AG09309 (cell line): ENCODE results near the gene EAPP.

Experiments used
- DNase-seq: peaks from one replicate; pipeline ENCODE4 v3.0.0-alpha.2; 2010; ENCODE audit warnings: low read depth
- H3K4me3 ChIP-seq: 2 replicates; pipeline ENCODE4 v1.5.1; 2011; ENCODE audit warnings: mild to moderate bottlenecking, low read depth, low read length, moderate library complexity; ENCODE audit not compliant: control insufficient read depth
- CTCF ChIP-seq: IDR thresholded peaks from 2 replicates; pipeline ENCODE4 v1.5.1; 2011; ENCODE audit warnings: mild to moderate bottlenecking, low read depth, low read length, inconsistent platforms; ENCODE audit not compliant: insufficient read depth, control insufficient read depth; ENCODE audit errors: missing control alignments

EAPP gene

GRCh38 chr14:34470319-34470718 lies 69.2 kb downstream of the EAPP start:
- TF ChIP-seq CTCF, result no peak
- no peak for DNase-seq
- no peak overlapping the region for H3K4me3 ChIP-seq

- DNase-seq, result no peak
- no peak overlapping the region for H3K4me3 ChIP-seq
- no peak for TF ChIP-seq CTCF
Measured at GRCh38 chr14:34466691-34467090, 72.8 kb downstream of the EAPP start.
